NCI-H748 treated with DMSO at 0.1 percent for 48 hours (cell line): ENCODE measurements around the gene ABCB10.
A peak's percentile ranks its signal among the peaks of the same experiment; 100 is the strongest.
"Not testable (repeated sequence)": the region's sequence is repeated elsewhere in the genome, so short reads cannot be mapped to it uniquely, and the experiment has no call there.

ENCODE experiments used
- DNase-seq: peaks from one replicate; lab custom pipeline; 2025; lab: John Stamatoyannopoulos, UW

The ABCB10 gene

GRCh38 chr1:229572286-229572685 is 13.8 kb upstream of the ABCB10 start:
- DNase-seq, result peak; percentile 22

- no peak for DNase-seq
Observed at GRCh38 chr1:229570891-229571516, 12.5 kb upstream of the ABCB10 start.

GRCh38 chr1:229570305-229570704 is 11.8 kb upstream of the ABCB10 start:
- no peak for DNase-seq

GRCh38 chr1:229567109-229567868 is 8.8 kb upstream of the ABCB10 start:
- DNase-seq, result no peak

GRCh38 chr1:229563701-229564100 is 5.2 kb upstream of the ABCB10 start:
- DNase-seq, result no peak

GRCh38 chr1:229563241-229563640 is 4.7 kb upstream of the ABCB10 start:
- no peak for DNase-seq

- no peak for DNase-seq
Observed at GRCh38 chr1:229562686-229563085, 4.2 kb upstream of the ABCB10 start.

- DNase-seq, result no peak
Observed at GRCh38 chr1:229561141-229561540, 2.6 kb upstream of the ABCB10 start.

GRCh38 chr1:229560124-229560523 is 1.6 kb upstream of the ABCB10 start:
- DNase-seq, result not testable (repeated sequence)

- not testable (repeated sequence) for DNase-seq
Observed at GRCh38 chr1:229559336-229559801, 862 bp upstream of the ABCB10 start.

GRCh38 chr1:229557913-229558414 is 543 bp downstream of the ABCB10 start:
- DNase-seq, result no peak

GRCh38 chr1:229557200-229557850 is 1.2 kb downstream of the ABCB10 start:
- no peak for DNase-seq

- no peak for DNase-seq
Observed at GRCh38 chr1:229554886-229555621, 3.5 kb downstream of the ABCB10 start.

GRCh38 chr1:229553621-229554130 is 4.8 kb downstream of the ABCB10 start:
- no peak for DNase-seq

GRCh38 chr1:229552732-229553131 is 5.8 kb downstream of the ABCB10 start:
- DNase-seq, result no peak

GRCh38 chr1:229550812-229551567 is 7.5 kb downstream of the ABCB10 start:
- DNase-seq, result no peak

GRCh38 chr1:229547542-229547941 is 11.0 kb downstream of the ABCB10 start:
- DNase-seq, result no peak

- no peak for DNase-seq
Observed at GRCh38 chr1:229544587-229544986, 13.9 kb downstream of the ABCB10 start.

- no peak for DNase-seq
Observed at GRCh38 chr1:229539863-229540506, 18.5 kb downstream of the ABCB10 start.

- no peak for DNase-seq
Observed at GRCh38 chr1:229538945-229539344, 19.6 kb downstream of the ABCB10 start.

GRCh38 chr1:229537894-229538293 is 20.6 kb downstream of the ABCB10 start:
- no peak for DNase-seq
